Activated CD4-positive, alpha-beta T cell treated with anti-CD3 and anti-CD28 coated beads, Interleukin-2, amount 10 ng/mL, durations not matched to agents 24 days and 14 days (primary cell): ENCODE measurements around the gene BHLHE41. TPM values are rescaled to one million over a fixed set of nuclear protein-coding genes. Genes with fewer than 3 reads are reported as not detected.

Experiments
- DNase-seq: peaks from one replicate; pipeline ENCODE4 v3.0.0; 2022
- H3K27ac Mint-ChIP-seq: one replicate; pipeline ENCODE4 v1.8.0; 2022; ENCODE audit warnings: mild to moderate bottlenecking, mixed read lengths
- H3K27me3 Mint-ChIP-seq: one replicate; pipeline ENCODE4 v1.8.0; 2022; ENCODE audit warnings: mixed read lengths
- H3K36me3 Mint-ChIP-seq: one replicate; pipeline ENCODE4 v1.8.0; 2022; ENCODE audit warnings: low read depth, mild to moderate bottlenecking, mixed read lengths
- H3K4me1 Mint-ChIP-seq: one replicate; pipeline ENCODE4 v1.8.0; 2021; ENCODE audit warnings: mixed read lengths
- H3K4me3 Mint-ChIP-seq: one replicate; pipeline ENCODE4 v1.8.0; 2022; ENCODE audit warnings: mild to moderate bottlenecking, moderate library complexity, mixed read lengths
- H3K9me3 Mint-ChIP-seq: one replicate; pipeline ENCODE4 v1.8.0; 2021; ENCODE audit warnings: mixed read lengths
- intact Hi-C: fragments of 100-400 bp; cut with micrococcal nuclease; formaldehyde crosslinking; loops from one replicate; pipeline ENCODE4 v1.15.1; 2023
- total RNA-seq: library from RNA; stranded (reverse); gene quantifications from 2 replicates; pipeline ENCODE4 v1.2.3, GENCODE V29; 2022

The BHLHE41 gene
- total RNA-seq, 1 donor from 2014 or later, result not detected

GRCh38 chr12:26150736-26151450 is 26.1 kb upstream of the BHLHE41 start:
- H3K4me3 Mint-ChIP-seq, result no peak overlapping the region
- H3K27ac Mint-ChIP-seq, result no peak overlapping the region
- peaks cover 29% of the 10 kb centered on the region for H3K27me3 Mint-ChIP-seq

GRCh38 chr12:26149968-26150500 is 25.2 kb upstream of the BHLHE41 start:
- no peak for DNase-seq
- Mint-ChIP-seq H3K27ac (no peak overlapping the region), H3K36me3 (no peaks in the 10 kb centered on the region), H3K27me3 (peaks cover 27% of the 10 kb centered on the region), H3K9me3 (no peaks in the 10 kb centered on the region), H3K4me1 (no peaks in the 10 kb centered on the region), H3K4me3 (no peak overlapping the region)
- intact Hi-C loops, result no loop called here

More at GRCh38 chr12:26150736-26151450, 26.1 kb upstream of the BHLHE41 start:
- Mint-ChIP-seq H3K36me3 (no peaks in the 10 kb centered on the region), H3K4me1 (no peaks in the 10 kb centered on the region), H3K9me3 (no peaks in the 10 kb centered on the region)
- intact Hi-C loops, result no loop called here
- no peak for DNase-seq

GRCh38 chr12:26148291-26148690 is 23.5 kb upstream of the BHLHE41 start:
- Mint-ChIP-seq H3K4me3 (no peak overlapping the region), H3K36me3 (no peaks in the 10 kb centered on the region), H3K27me3 (peaks cover 25% of the 10 kb centered on the region), H3K4me1 (no peaks in the 10 kb centered on the region), H3K27ac (no peak overlapping the region), H3K9me3 (no peaks in the 10 kb centered on the region)
- intact Hi-C loops, result no loop called here
- DNase-seq, result no peak

- Mint-ChIP-seq H3K4me3 (no peak overlapping the region), H3K4me1 (no peaks in the 10 kb centered on the region), H3K9me3 (no peaks in the 10 kb centered on the region), H3K27me3 (peaks cover 5% of the 10 kb centered on the region), H3K36me3 (no peaks in the 10 kb centered on the region), H3K27ac (no peak overlapping the region)
- intact Hi-C loops, result no loop called here
- no peak for DNase-seq
Observed at GRCh38 chr12:26143291-26143690, 18.5 kb upstream of the BHLHE41 start.

- Mint-ChIP-seq H3K4me1 (no peaks in the 10 kb centered on the region), H3K27me3 (peaks cover 16% of the 10 kb centered on the region), H3K9me3 (no peaks in the 10 kb centered on the region), H3K27ac (no peak overlapping the region), H3K4me3 (no peak overlapping the region), H3K36me3 (no peaks in the 10 kb centered on the region)
- intact Hi-C loops, result no loop called here
- no peak for DNase-seq
Observed at GRCh38 chr12:26138860-26139259, 14.0 kb upstream of the BHLHE41 start.

GRCh38 chr12:26136688-26137087 is 11.9 kb upstream of the BHLHE41 start:
- peaks cover 32% of the 10 kb centered on the region for H3K27me3 Mint-ChIP-seq
- H3K36me3 Mint-ChIP-seq, result no peaks in the 10 kb centered on the region
- no peaks in the 10 kb centered on the region for H3K4me1 Mint-ChIP-seq
- H3K9me3 Mint-ChIP-seq, result no peaks in the 10 kb centered on the region
- H3K4me3 Mint-ChIP-seq, result no peak overlapping the region
- no peak for DNase-seq
- intact Hi-C loops, result no loop called here
- H3K27ac Mint-ChIP-seq, result no peak overlapping the region

GRCh38 chr12:26135571-26135970 is 10.7 kb upstream of the BHLHE41 start:
- H3K27me3 Mint-ChIP-seq, result peaks cover 42% of the 10 kb centered on the region
- intact Hi-C loops, result no loop called here
- H3K27ac Mint-ChIP-seq, result no peak overlapping the region
- H3K4me3 Mint-ChIP-seq, result no peak overlapping the region
- H3K4me1 Mint-ChIP-seq, result no peaks in the 10 kb centered on the region
- H3K36me3 Mint-ChIP-seq, result no peaks in the 10 kb centered on the region
- no peak for DNase-seq
- H3K9me3 Mint-ChIP-seq, result no peaks in the 10 kb centered on the region

- H3K27me3 Mint-ChIP-seq, result peaks cover 45% of the 10 kb centered on the region
- no peaks in the 10 kb centered on the region for H3K4me1 Mint-ChIP-seq
- H3K27ac Mint-ChIP-seq, result no peak overlapping the region
Observed at GRCh38 chr12:26135010-26135420, 10.2 kb upstream of the BHLHE41 start.

GRCh38 chr12:26134540-26134939 is 9.7 kb upstream of the BHLHE41 start:
- no peak overlapping the region for H3K27ac Mint-ChIP-seq
- no peak for DNase-seq
- intact Hi-C loops, result no loop called here
- no peaks in the 10 kb centered on the region for H3K36me3 Mint-ChIP-seq
- no peaks in the 10 kb centered on the region for H3K9me3 Mint-ChIP-seq
- no peak overlapping the region for H3K4me3 Mint-ChIP-seq
- no peaks in the 10 kb centered on the region for H3K4me1 Mint-ChIP-seq
- H3K27me3 Mint-ChIP-seq, result peaks cover 49% of the 10 kb centered on the region

More at GRCh38 chr12:26135010-26135420, 10.2 kb upstream of the BHLHE41 start:
- no peak for DNase-seq
- Mint-ChIP-seq H3K4me3 (no peak overlapping the region), H3K9me3 (no peaks in the 10 kb centered on the region), H3K36me3 (no peaks in the 10 kb centered on the region)
- intact Hi-C loops, result no loop called here

GRCh38 chr12:26133521-26133920 is 8.7 kb upstream of the BHLHE41 start:
- no peak for DNase-seq
- Mint-ChIP-seq H3K9me3 (no peaks in the 10 kb centered on the region), H3K4me3 (no peak overlapping the region), H3K27me3 (peaks cover 58% of the 10 kb centered on the region), H3K27ac (no peak overlapping the region), H3K36me3 (no peaks in the 10 kb centered on the region), H3K4me1 (no peaks in the 10 kb centered on the region)
- intact Hi-C loops, result no loop called here

GRCh38 chr12:26132866-26133265 is 8.0 kb upstream of the BHLHE41 start:
- Mint-ChIP-seq H3K9me3 (no peaks in the 10 kb centered on the region), H3K27ac (no peak overlapping the region), H3K4me1 (no peaks in the 10 kb centered on the region), H3K27me3 (peaks cover 64% of the 10 kb centered on the region), H3K4me3 (no peak overlapping the region), H3K36me3 (no peaks in the 10 kb centered on the region)
- DNase-seq, result no peak
- intact Hi-C loops, result no loop called here

GRCh38 chr12:26131936-26132335 is 7.1 kb upstream of the BHLHE41 start:
- intact Hi-C loops, result no loop called here
- H3K27me3 Mint-ChIP-seq, result peaks cover 73% of the 10 kb centered on the region
- H3K9me3 Mint-ChIP-seq, result no peaks in the 10 kb centered on the region
- DNase-seq, result no peak
- no peak overlapping the region for H3K4me3 Mint-ChIP-seq
- H3K36me3 Mint-ChIP-seq, result no peaks in the 10 kb centered on the region
- H3K4me1 Mint-ChIP-seq, result peaks cover 3% of the 10 kb centered on the region
- no peak overlapping the region for H3K27ac Mint-ChIP-seq

GRCh38 chr12:26130728-26131127 is 5.9 kb upstream of the BHLHE41 start:
- Mint-ChIP-seq H3K4me1 (peaks cover 4% of the 10 kb centered on the region), H3K27me3 (peaks cover 76% of the 10 kb centered on the region), H3K36me3 (no peaks in the 10 kb centered on the region), H3K4me3 (no peak overlapping the region), H3K9me3 (no peaks in the 10 kb centered on the region), H3K27ac (no peak overlapping the region)
- intact Hi-C loops, result no loop called here
- no peak for DNase-seq

GRCh38 chr12:26128168-26128567 is 3.3 kb upstream of the BHLHE41 start:
- no peak for DNase-seq
- Mint-ChIP-seq H3K27ac (no peak overlapping the region), H3K4me3 (no peak overlapping the region), H3K9me3 (no peaks in the 10 kb centered on the region), H3K27me3 (peaks cover 83% of the 10 kb centered on the region), H3K36me3 (no peaks in the 10 kb centered on the region), H3K4me1 (peaks cover 21% of the 10 kb centered on the region)
- intact Hi-C loops, result loop anchor here (5.0 to 10.0 kb wide), 3 partner anchors 69 to 1563 kb away; partner anchors contain the start of gene SSPN
